Neural progenitor cell (in vitro differentiated cells): Measurements from ENCODE around the gene FAM50B. TPM values are rescaled to one million over a fixed set of nuclear protein-coding genes. Genes with fewer than 3 reads are reported as not detected.

Source experiments
- DNase-seq: peaks from one replicate; pipeline ENCODE4 v3.0.0-alpha.2; 2016; ENCODE audit warnings: low spot score
- H2AFZ ChIP-seq: fragments of 200-600 bp; sonication (generic); replicated peaks from 2 replicates; pipeline ENCODE4 v1.6.1; 2016; ENCODE audit warnings: antibody characterized with exemption
- H3F3A ChIP-seq: fragments of 200-600 bp; sonication (generic); 2 replicates; pipeline ENCODE4 v1.6.1; 2016; ENCODE audit warnings: antibody characterized with exemption, low read depth
- H3K27ac ChIP-seq: fragments of 200-600 bp; sonication (generic); 2 replicates; pipeline ENCODE4 v1.5.1; 2016; ENCODE audit warnings: mild to moderate bottlenecking
- H3K27me3 ChIP-seq: fragments of 200-600 bp; sonication (generic); 2 replicates; pipeline ENCODE4 v1.6.1; 2016; ENCODE audit warnings: mild to moderate bottlenecking, moderate library complexity
- H3K36me3 ChIP-seq: fragments of 200-600 bp; sonication (generic); 2 replicates; pipeline ENCODE4 v1.5.1; 2016
- H3K4me1 ChIP-seq: fragments of 200-600 bp; sonication (generic); 2 replicates; pipeline ENCODE4 v1.6.1; 2016; ENCODE audit warnings: mixed run types
- H3K4me2 ChIP-seq: fragments of 200-600 bp; sonication (generic); 2 replicates; pipeline ENCODE4 v1.6.1; 2016
- H3K4me3 ChIP-seq: fragments of 200-600 bp; sonication (generic); 2 replicates; pipeline ENCODE4 v1.5.1; 2016
- H3K79me2 ChIP-seq: fragments of 200-600 bp; sonication (generic); 2 replicates; pipeline ENCODE4 v1.6.1; 2016; ENCODE audit warnings: low read depth
- H3K9ac ChIP-seq: fragments of 200-600 bp; sonication (generic); 2 replicates; pipeline ENCODE4 v1.6.1; 2016
- H3K9me3 ChIP-seq: fragments of 200-600 bp; sonication (generic); 2 replicates; pipeline ENCODE4 v1.5.1; 2016; ENCODE audit warnings: low read depth
- H4K20me1 ChIP-seq: fragments of 200-600 bp; sonication (generic); 2 replicates; pipeline ENCODE4 v1.6.1; 2016; ENCODE audit warnings: low read depth
- H3K27ac Mint-ChIP-seq: 3 replicates; pipeline ENCODE4 v1.8.0; 2021; ENCODE audit warnings: mixed read lengths
- H3K27me3 Mint-ChIP-seq: 2 replicates; pipeline ENCODE4 v1.8.0; 2022; ENCODE audit warnings: low read depth, mild to moderate bottlenecking, inconsistent platforms, moderate library complexity, mixed read lengths; ENCODE audit not compliant: insufficient read depth
- H3K36me3 Mint-ChIP-seq: 3 replicates; pipeline ENCODE4 v1.8.0; 2021; ENCODE audit warnings: mixed read lengths
- H3K4me1 Mint-ChIP-seq: 3 replicates; pipeline ENCODE4 v1.8.0; 2021; ENCODE audit warnings: mixed read lengths
- H3K4me3 Mint-ChIP-seq: 3 replicates; pipeline ENCODE4 v1.8.0; 2021; ENCODE audit warnings: mild to moderate bottlenecking, moderate library complexity, mixed read lengths
- H3K9me3 Mint-ChIP-seq: 3 replicates; pipeline ENCODE4 v1.8.0; 2020; ENCODE audit warnings: mixed read lengths
- CTCF ChIP-seq: fragments of 200-600 bp; sonication (generic); IDR thresholded peaks from 2 replicates; pipeline ENCODE4 v1.5.1; 2017; ENCODE audit warnings: antibody characterized with exemption, mild to moderate bottlenecking
- EZH2 ChIP-seq: fragments of 200-600 bp; sonication (generic); IDR thresholded peaks from 2 replicates; pipeline ENCODE4 v1.6.1; 2017; ENCODE audit warnings: antibody characterized with exemption, mild to moderate bottlenecking, moderate library complexity
- EZH2phosphoT487 ChIP-seq: fragments of 200-600 bp; sonication (generic); IDR thresholded peaks from 2 replicates; pipeline ENCODE4 v1.6.1; 2017; ENCODE audit warnings: antibody characterized with exemption
- total RNA-seq: library from RNA; depleted of rRNA; stranded (reverse); fragments of >200 nt; gene quantifications from 2 replicates; pipeline ENCODE4 v1.2.3, GENCODE V29; 2015; ENCODE audit warnings: low replicate concordance

FAM50B gene
- total RNA-seq, 1 donor from 2014 or later, result 2.8 TPM

DNA sequence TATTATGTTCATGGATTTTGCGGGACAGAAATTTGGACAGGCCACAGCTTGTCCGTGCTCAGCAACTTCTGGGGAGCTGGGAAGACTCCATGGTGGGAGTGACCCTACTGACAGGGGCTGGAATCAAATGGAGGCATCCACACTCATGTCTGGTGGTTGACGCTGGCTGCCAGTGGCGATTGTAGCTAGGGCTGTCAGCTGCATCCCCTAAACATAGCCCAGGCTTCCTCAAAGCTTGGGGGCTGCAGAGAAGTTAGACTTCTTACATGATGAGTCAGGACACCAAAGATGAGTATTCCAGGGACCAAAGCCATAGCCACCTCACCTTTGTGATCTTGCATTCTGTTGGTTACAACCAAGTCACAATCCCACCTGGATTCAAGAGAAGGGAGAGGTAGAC, 18.4 kb upstream of the FAM50B start:
- H3K4me1 ChIP-seq, result no peaks in the 10 kb centered on the region
- Mint-ChIP-seq H3K27ac (no peak overlapping the region), H3K9me3 (no peaks in the 10 kb centered on the region), H3K4me1 (peaks cover 4% of the 10 kb centered on the region), H3K27me3 (peaks cover 2% of the 10 kb centered on the region), H3K36me3 (no peaks in the 10 kb centered on the region), H3K4me3 (no peak overlapping the region)
- H3F3A ChIP-seq, result no peaks in the 10 kb centered on the region
- H3K79me2 ChIP-seq, result no peaks in the 10 kb centered on the region
- H3K4me2 ChIP-seq, result no peak overlapping the region
- DNase-seq, result no peak
- no peak overlapping the region for H3K9ac ChIP-seq
- no peaks in the 10 kb centered on the region for H4K20me1 ChIP-seq
- no peaks in the 10 kb centered on the region for H3K27me3 ChIP-seq
- H3K9me3 ChIP-seq, result no peaks in the 10 kb centered on the region
- no peak overlapping the region for H3K27ac ChIP-seq
- no peak overlapping the region for H2AFZ ChIP-seq
- TF ChIP-seq CTCF, result no peak
- TF ChIP-seq EZH2phosphoT487, result no peak
- no peak for TF ChIP-seq EZH2
- no peaks in the 10 kb centered on the region for H3K36me3 ChIP-seq
- no peak overlapping the region for H3K4me3 ChIP-seq

GRCh38 chr6:3831761-3832530, 17.2 kb upstream of the FAM50B start:
- H3K27ac ChIP-seq, result no peak overlapping the region
- Mint-ChIP-seq H3K27ac (no peak overlapping the region), H3K36me3 (no peaks in the 10 kb centered on the region), H3K4me1 (no peaks in the 10 kb centered on the region), H3K27me3 (peaks cover 2% of the 10 kb centered on the region), H3K4me3 (no peak overlapping the region), H3K9me3 (no peaks in the 10 kb centered on the region)
- H4K20me1 ChIP-seq, result no peaks in the 10 kb centered on the region
- DNase-seq, result no peak
- H2AFZ ChIP-seq, result no peak overlapping the region
- H3K4me2 ChIP-seq, result no peak overlapping the region
- no peak overlapping the region for H3K4me3 ChIP-seq
- no peaks in the 10 kb centered on the region for H3K9me3 ChIP-seq
- H3K79me2 ChIP-seq, result no peaks in the 10 kb centered on the region
- TF ChIP-seq CTCF, result no peak
- TF ChIP-seq EZH2, result no peak
- TF ChIP-seq EZH2phosphoT487, result no peak
- no peaks in the 10 kb centered on the region for H3F3A ChIP-seq
- H3K36me3 ChIP-seq, result no peaks in the 10 kb centered on the region
- H3K27me3 ChIP-seq, result no peaks in the 10 kb centered on the region
- H3K9ac ChIP-seq, result no peak overlapping the region
- H3K4me1 ChIP-seq, result no peaks in the 10 kb centered on the region

DNA sequence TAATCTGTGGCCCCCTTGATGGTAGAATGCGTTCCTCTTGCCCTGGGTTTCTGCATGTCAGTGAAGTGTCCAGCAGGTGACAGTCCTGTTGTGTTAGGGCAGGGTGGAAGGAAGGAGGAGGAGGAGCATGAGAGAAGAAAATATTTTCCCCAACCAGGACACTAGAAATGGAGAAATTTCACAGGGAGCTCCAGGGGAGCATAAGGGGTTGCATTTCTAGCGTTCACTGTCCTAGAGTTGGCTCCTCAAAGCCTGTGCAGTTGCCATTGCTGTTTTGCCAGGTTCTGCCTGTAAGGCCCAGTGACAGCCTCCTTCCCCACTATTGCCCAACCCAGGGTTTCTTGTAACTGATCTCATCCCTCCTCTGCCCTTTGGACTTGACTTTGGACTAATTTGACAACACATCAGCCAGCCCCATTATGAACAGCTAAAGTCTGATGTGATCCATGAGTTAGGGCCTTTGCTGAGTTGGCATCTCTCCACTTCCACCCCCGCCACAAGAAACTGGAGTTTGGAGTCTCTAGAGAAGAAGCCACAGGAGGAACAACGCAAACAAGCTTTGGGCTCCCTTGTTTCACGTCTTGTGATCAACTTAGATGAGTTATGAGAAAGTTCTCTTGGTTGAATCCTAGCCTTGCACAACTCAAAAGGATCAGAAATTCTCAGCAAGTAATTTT, 14.0 kb upstream of the FAM50B start:
- Histone ChIP-seq H4K20me1 (no peaks in the 10 kb centered on the region), H3K4me1 (no peaks in the 10 kb centered on the region), H3K9ac (no peak overlapping the region), H3K36me3 (no peaks in the 10 kb centered on the region), H3K79me2 (no peaks in the 10 kb centered on the region), H3K27ac (no peak overlapping the region), H3K27me3 (no peaks in the 10 kb centered on the region), H3K4me2 (no peak overlapping the region), H3K4me3 (no peak overlapping the region), H3K9me3 (no peaks in the 10 kb centered on the region), H3F3A (no peaks in the 10 kb centered on the region), H2AFZ (no peak overlapping the region)
- peaks cover 2% of the 10 kb centered on the region for H3K27me3 Mint-ChIP-seq
- peak; percentile 7 for TF ChIP-seq CTCF
- TF ChIP-seq EZH2, result no peak
- no peak for TF ChIP-seq EZH2phosphoT487
- H3K4me3 Mint-ChIP-seq, result no peak overlapping the region
- no peak overlapping the region for H3K27ac Mint-ChIP-seq
- no peak for DNase-seq
- no peaks in the 10 kb centered on the region for H3K36me3 Mint-ChIP-seq
- H3K9me3 Mint-ChIP-seq, result peaks cover 2% of the 10 kb centered on the region
- H3K4me1 Mint-ChIP-seq, result peaks cover 9% of the 10 kb centered on the region
